HG03342 (cell line): ENCODE results near the gene RERE.

ENCODE experiments used
- ATAC-seq: cut with Tn5 transposase; IDR thresholded peaks from one replicate; pipeline ENCODE4 v1.9.1; 2021; ENCODE audit warnings: mild to moderate bottlenecking, moderate library complexity; ENCODE audit not compliant: unreplicated experiment

RERE gene

GRCh38 chr1:8418301-8418700 is 399.1 kb downstream of the RERE start:
- ATAC-seq: no peak

DNA sequence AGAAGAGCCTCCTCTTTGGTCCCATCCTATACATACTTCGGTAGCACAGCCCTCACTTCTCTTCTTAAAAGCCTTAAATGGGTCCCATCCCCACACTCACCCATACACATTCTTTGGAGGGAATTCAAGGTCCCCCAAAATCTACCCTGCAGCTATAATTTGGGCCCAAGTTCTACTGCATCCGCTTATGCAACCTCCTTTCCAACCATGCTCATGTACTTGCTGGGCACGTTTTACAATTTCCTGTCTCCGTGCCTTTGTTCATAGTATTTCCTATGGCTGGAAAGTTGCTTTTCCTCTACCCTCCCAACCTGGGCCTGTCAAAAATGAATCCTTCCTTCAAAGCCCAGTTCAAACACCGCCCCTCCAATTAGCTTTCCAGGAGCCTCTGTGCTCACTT is 399.8 kb downstream of the RERE start:
- no peak for ATAC-seq

DNA sequence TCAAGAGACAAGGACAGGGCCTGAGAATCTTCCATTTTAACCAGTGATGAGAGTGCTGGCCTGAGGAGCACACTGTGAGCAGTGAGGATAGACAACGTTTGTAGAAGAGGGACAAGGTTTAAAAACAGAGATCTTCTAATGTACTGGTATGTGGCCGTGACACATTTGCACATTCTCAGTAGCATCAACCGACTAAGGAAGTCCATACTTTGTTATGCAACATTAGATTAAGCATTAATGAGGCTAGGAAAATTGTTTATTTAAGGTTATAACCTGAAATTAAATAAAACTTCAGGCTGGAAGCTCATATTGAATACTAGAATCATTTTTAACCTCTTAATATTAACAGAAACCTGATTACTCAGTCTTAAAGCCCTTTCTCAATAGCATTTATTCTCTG is 400.6 kb downstream of the RERE start:
- no peak for ATAC-seq

DNA sequence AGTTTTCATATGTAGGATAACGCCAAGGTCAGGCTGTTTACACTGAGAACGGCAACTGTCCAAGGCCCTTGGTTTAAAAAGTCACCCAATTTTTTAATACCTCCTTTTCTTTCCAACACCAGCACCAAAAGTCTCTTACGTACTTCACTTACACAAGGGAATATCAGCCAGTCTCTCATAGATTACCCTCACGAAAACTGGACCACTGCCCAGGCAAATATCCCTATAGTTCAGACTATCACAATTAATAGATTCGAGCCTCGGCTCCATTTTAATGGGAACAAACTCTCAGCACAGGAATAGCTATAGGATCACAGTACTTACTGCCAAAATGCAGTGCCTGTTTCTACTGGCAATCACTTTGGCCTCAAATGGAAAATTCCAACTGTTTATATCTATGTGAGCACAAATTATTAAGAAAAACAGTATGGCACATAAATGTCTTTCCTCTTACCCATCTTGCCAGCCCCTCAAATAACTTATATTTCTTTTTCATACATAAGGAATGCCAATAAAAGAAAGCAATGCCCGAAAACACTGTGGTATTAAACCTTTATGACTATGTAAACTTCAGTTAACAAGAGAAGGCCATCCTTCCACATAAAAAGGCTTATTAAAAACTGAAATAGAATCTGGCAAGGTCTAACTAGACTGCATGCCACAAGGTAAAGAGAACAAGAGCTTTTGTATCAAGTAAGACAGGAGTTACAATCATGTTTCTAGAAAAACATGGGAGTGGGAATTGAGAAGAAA is 401.7 kb downstream of the RERE start:
- ATAC-seq: no peak

DNA sequence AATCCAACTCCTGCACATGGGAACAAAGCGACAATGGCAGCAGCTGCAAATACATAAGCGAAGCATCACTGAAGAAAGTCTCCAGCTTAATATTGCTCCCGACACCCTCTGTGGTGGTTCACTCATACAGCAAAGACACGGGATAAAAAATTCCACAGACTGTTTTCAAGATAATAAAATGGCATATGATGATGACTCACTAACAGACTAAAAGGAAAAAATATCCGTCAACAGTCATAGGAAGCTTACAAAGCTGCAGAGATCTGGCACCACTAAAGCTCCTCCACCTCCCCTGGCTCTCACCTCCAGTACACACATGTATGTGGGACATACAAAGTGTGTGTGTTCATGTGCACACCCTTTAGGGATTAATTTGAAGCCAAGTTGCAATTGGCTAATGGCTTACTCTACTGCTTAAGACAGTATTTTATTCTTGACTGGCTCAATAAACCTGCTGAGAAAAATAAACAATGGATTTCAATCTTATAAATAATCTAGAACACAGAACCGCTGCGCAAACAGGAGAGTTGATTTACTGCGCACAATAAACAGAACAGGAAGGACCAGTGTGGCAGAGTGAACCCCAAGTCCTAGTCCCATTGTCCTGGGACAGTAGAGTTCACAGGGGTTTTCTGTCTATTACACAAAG is 405.1 kb downstream of the RERE start:
- ATAC-seq: no peak

DNA sequence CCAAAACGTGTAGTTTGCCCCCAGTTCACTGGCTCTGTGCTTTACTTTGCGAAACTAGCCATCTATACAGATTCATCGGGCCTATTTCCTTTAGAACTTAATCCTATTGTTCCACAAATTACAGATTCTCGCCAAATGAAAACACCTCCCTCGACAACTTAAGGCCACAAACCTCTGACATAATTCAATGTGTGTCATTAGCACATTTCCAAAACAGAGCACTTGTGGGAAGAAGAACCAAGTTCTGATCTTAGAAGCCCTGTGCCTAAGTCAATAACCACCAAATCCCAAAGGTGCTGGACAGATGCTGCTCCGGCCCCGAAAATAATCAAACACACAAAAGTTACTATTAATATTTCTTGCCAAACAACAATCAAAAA is 405.6 kb downstream of the RERE start:
- no peak for ATAC-seq

- ATAC-seq: no peak
Measured at GRCh38 chr1:8410791-8411190, 406.6 kb downstream of the RERE start.

DNA sequence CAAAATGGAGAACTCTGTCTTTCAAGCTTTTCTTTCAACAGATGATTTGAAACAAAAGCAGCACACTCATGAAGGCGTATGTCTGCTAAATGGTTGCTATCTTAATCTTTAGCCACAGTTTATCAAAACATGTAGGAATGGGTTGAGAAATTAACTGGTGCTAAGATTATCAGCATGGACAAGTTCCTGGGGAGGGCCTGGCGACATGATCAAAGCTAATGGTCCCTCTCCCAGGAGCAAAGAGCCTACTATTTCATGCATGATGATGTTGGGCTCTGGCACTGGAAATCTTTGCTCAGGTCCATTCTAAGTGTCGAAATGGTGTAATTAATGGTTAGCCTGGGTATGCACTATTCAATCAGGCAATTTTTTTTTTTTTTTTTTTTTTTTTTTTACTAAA is 407.8 kb downstream of the RERE start:
- ATAC-seq: no peak

- no peak for ATAC-seq
Measured at GRCh38 chr1:8409106-8409505, 408.3 kb downstream of the RERE start.

- no peak for ATAC-seq
Measured at GRCh38 chr1:8408151-8408839, 409.1 kb downstream of the RERE start.

GRCh38 chr1:8407652-8408051 is 409.8 kb downstream of the RERE start:
- ATAC-seq: no peak

DNA sequence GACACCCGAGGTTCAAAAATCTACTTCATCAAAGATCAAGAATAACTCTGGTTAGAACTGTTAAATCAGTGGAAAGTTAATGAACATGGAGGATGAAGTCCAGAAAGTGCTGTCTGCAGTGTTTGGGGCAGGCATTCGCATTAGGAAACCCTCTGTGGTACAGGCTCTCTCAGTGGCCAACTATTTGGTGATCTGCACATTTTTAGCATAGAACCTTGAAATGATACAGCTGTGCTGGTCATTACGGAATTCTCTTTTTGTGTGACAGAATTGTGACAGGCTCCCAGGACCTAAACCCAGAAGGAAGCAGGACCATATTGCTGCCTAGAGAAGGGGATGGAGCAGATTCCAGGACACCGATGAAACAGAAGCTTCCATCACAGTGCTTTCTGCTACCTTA is 410.5 kb downstream of the RERE start:
- no peak for ATAC-seq

DNA sequence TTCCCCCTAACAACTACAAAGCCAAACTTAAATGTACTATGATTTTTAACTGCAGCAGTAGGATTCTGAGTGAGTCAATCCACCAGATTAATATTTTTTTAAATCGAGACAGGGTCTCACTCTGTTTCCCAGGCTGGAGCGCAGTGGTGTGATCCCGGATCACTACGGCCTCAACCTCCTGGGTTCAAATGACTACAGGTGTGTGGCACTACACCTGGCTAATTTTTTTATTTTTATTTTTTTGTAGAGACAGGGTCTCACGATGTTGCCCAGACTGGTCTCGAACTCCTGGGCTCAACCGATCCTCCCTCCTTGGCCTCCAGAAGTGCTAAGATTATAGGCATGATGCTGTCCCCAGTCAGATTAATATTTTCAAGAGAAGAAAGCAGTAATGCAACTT is 411.4 kb downstream of the RERE start:
- no peak for ATAC-seq

DNA sequence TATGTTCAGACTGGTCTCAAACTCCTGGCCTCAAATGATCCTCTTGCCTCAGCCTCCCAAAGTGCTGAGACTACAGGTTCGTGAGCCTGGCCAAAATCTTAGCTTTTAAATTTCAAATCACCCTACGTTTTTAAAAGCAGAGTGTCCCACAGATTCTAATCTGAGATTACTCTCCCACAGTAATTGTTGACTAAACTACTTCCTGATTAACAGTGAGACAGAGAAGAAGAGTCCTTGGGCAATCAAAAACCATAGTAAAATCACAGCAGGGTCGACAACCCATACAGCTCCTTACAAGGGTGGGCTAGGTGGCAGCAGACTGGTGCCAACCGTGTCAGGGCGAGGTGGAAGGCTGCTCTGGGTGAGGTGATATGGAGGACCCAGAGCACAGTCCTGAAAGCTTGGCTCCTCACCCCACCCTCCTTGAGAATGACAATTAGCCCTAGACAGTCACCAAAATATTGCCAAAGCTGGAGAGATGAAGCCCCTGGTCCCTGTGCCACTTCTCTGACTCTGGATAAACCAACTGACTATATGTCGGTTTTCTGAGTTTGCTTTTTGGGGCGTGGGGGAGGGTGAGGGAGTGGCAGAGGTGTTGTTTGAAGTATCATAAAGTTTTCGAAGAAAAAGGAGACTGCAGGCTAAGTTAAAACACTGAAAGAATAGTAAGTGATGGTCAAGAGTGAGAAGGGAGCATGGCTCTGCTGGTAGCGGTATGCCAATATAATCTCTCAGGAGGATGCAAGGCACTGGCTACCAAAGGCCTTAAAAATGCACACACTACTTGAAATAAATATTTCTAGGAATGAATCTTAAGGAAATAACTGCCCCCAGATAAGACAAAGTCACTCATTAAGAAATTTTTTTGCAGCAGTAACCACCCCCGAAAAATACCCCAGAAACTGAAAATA is 412.7 kb downstream of the RERE start:
- no peak for ATAC-seq

- ATAC-seq: no peak
Measured at GRCh38 chr1:8402109-8402710, 415.2 kb downstream of the RERE start.

- ATAC-seq: no peak
Measured at GRCh38 chr1:8398677-8399076, 418.8 kb downstream of the RERE start.

GRCh38 chr1:8398086-8398485 is 419.4 kb downstream of the RERE start:
- no peak for ATAC-seq

- peak; percentile 55 for ATAC-seq
Measured at GRCh38 chr1:8397511-8397910, 419.9 kb downstream of the RERE start.

DNA sequence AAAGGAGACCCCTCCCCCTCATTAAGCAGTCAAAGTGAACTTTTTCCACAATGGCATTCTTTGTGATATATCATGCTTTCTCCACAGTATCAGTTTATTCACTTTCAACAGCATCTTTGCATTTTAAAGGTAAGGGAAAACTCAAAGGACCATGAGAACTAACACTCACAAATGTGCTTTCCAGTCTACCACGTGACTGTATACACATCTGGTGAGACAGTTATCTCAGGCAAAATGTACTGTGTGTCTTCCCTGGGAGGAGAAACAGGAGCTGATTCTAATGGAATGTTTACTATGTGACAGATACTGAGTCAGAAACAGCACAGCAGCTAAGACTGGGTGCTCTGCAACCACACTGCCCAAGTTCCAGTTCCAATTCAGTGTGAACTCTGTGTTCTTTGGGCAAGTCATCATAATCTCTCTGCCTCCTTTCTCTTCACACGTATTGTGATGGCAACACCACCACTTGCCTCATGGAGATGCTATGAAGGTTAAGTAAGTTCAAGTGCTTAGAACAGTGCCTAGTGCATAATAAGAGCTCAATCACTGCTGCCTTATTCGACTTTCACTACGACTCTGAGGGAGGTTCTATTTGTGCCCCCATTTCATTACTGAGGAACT is 420.5 kb downstream of the RERE start:
- ATAC-seq: peak; percentile 47

GRCh38 chr1:8396083-8396785 is 421.2 kb downstream of the RERE start:
- no peak for ATAC-seq
